GM19324 (cell line): ENCODE data around the gene MPG.

ENCODE experiments used
- ATAC-seq: cut with Tn5 transposase; IDR thresholded peaks from one replicate; pipeline ENCODE4 v1.9.1; 2021; ENCODE audit warnings: mild to moderate bottlenecking, moderate library complexity; ENCODE audit not compliant: unreplicated experiment, low FRiP score

The MPG gene

DNA sequence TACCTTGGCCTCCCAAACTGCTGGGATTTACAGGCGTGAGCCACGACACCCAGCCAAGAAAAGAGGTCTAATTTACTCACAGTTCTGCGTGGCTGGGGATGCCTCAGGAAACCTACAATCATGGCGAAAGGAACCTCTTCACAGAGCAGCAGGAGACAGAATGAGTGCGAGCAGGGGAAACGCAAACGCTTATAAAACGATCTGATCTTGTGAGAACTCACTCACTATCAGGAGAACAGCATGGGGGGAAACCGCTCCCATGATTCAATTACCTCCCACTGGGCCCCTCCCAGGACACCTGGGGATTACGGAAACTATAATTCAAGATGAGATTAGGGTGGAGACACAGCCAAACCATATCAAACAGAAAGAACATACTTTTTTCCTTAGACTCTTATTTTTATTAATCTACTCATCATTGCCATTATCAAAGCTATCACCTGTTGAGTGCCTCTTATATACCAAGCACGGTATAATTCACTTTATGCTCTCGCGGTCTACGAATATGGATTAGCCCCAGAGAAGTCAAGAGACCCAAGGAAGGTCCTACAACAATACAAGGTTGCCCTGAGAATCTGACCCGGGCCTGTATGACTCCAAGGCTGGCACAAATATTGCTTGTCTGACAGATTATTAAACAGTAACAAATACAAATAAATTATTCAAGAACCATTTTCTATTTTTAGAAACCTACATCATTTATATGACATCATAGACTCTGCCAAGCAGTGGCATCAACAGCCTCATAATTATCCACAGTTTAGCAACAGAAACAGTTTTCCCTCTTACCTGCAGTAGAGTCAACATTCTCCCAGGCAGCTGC, 27.0 kb upstream of the MPG start:
- ATAC-seq: no peak

DNA sequence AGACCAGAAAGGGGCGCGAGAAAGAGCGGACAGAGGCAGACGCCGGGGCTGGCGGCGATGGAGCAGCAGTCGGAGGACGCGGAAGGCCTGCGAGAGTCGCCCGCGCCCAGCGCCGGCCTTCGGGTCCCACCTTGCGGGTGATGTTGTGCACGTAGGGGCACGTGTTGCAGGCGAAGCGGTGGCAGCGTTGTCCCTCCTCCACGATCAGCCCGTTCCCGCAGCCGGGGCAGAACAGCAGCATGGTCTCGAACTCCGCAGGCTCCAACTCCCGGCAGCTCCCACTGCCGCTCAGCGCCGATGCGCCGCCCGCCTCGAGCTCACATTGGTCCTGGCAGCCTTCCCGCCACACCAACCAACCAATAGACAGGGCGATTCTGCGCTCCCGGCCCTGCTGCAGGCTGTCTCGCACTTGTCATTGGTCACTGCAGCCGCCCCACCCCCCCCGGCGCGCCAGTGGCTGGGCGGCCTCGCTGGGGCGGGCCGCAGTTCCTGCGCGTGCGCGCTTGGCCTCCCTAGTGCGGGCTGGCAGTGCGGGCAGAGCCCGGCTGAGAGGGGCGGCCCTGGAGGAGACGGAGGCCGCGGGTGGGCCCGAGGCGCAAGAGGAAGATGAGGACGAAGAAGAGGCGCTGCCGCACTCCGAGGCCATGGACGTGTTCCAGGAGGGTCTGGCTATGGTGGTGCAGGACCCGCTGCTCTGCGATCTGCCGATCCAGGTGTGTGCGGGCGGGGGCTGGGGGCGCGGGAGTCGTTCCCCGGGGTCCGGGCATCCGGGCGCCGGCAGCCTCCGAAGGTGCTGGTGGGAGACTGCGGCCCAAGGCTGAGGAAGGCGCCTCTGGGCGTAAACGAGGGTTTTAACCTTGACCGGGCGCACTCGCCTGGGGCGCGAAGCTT, 24.4 kb upstream of the MPG start, which contains the start of the genes POLR3K and SNRNP25:
Gene POLR3K (minus strand): TSS at position 263 of the 891 bp plus-strand sequence. CDS start 22 bp downstream, at position 241.
Gene SNRNP25 (plus strand): TSS at position 483 of the 891 bp plus-strand sequence. CDS start 189 bp downstream, at position 672.
- peak; percentile 93 for ATAC-seq

DNA sequence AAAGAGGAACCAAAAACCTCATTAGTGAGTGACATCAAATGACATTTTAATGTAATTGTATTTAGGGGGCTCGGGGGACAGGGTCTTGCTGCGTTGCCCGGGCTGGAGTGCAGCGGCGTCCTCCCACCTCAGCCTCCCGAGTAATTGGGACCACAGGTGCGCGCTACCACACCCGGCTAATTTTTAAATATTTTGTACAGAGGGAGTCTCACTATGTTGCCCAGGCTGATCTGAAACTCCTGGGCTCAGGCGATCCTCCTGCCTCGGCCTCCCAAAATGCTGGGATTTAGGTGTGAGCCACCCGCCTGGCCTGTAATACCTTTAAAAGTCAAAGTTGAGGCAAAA, 23.8 kb upstream of the MPG start:
- no peak for ATAC-seq

DNA sequence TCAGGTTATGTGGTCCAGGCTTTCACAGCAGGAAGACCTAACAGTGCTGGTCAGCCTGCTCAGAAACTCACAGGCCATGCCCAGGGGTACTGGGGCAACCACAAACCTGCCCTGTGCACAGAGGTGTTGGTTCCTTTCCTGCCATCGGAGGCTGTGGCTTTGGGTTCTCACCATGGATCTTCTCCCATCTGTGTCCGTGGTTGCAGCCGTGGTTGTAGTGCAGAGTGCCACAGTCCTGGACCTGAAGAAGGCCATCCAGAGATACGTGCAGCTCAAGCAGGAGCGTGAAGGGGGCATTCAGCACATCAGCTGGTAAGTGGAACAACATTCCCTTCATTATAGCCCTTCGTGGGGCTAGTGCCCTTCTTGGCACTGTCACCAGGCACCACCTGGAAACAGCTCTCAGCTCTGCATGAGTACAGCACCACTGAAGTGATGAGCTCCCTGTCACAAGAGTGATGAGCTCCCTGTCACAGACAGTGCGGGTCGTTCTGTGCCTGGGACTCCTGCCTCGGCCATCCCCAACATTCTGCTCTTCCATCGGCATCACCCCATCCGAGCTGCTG, 22.4 kb upstream of the MPG start:
- no peak for ATAC-seq

- no peak for ATAC-seq
Observed at GRCh38 chr16:56231-56927, 21.6 kb upstream of the MPG start.

DNA sequence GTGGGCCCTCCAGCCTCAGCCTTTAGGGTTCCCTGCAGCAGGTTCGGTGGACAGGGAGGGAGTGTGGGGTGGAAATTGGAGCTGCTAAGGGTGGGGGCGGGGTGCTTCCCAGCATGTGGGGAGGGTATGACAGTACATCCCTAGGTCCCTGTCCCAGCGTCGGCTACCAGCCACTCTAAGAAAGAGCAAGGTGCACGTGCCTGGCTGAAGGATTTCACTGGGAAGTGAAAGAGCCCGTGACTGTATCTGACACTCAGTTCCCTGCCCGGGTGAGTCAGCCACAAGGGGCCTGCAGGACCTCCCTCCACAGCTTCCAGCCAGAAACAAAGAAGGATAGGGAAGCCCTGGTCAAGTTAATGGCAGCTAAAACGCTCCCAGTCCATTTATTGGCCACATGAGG, 20.3 kb upstream of the MPG start:
- ATAC-seq: no peak

GRCh38 chr16:58491-59439, 19.3 kb upstream of the MPG start:
- no peak for ATAC-seq

- ATAC-seq: no peak
Observed at GRCh38 chr16:59440-60059, 18.5 kb upstream of the MPG start.

- no peak for ATAC-seq
Observed at GRCh38 chr16:60166-60565, 17.9 kb upstream of the MPG start.

GRCh38 chr16:60929-61878, 16.8 kb upstream of the MPG start:
- no peak for ATAC-seq

DNA sequence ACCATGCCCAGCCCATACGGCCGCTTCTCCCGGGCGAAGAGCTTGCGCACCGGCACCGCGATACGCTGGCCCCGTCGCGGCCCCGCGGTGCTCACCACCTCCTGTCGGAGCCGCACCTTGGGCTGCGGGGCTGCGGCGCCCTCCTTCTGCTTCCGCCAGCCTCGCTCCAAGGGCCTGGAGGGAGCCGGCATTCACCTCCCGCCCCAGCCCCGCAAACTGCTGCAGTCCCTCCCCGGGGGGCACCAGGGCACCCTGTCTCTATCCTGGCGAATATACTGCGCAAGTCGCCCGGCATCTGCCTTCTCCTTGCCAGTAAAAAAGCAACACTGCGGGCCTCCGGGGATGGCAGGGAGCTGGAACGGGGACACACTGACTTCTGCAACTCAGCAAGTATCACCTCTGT, 16.1 kb upstream of the MPG start:
- no peak for ATAC-seq

GRCh38 chr16:62283-62967, 15.6 kb upstream of the MPG start:
- ATAC-seq: no peak

GRCh38 chr16:62968-63391, 15.0 kb upstream of the MPG start:
- ATAC-seq: no peak

- ATAC-seq: no peak
Observed at GRCh38 chr16:63466-63865, 14.6 kb upstream of the MPG start.

GRCh38 chr16:63998-64913, 13.8 kb upstream of the MPG start:
- no peak for ATAC-seq

- no peak for ATAC-seq
Observed at GRCh38 chr16:64914-65255, 13.1 kb upstream of the MPG start.
